ENCODE results near the gene AP4S1. TPM values are rescaled to one million over a fixed set of nuclear protein-coding genes. Genes with fewer than 3 reads are reported as not detected.

Gene AP4S1
- total and polyA plus RNA-seq, 2 of the 8 experiments (the other 6 are each of a cell fraction or from before 2014, with no cell fraction given) = 2.8 to 9.9 TPM

- Histone ChIP-seq H4K91ac (replicated peaks; ENCODE audit: insufficient read length, low read length) (no peak overlapping the region), H3K14ac (ENCODE audit: insufficient read length) (no peak overlapping the region), H2BK5ac (ENCODE audit: low read depth, low read length) (no peak overlapping the region), H2BK12ac (ENCODE audit: low read depth, low read length) (no peak overlapping the region), H3K4me1 (replicated peaks in 1 of 4; ENCODE audit: control insufficient read depth in 3 of 4, insufficient read depth in 4 of 4, low read length in 3 of 4) (peaks cover 2 to 11% (median 3%) of the 10 kb centered on the region in 4 experiments; a peak in 6 of 7 replicates), H4K5ac (ENCODE audit: insufficient read length, low read depth, low read length) (no peak overlapping the region), H3K36me3 (ENCODE audit: control insufficient read depth in 2 of 4, insufficient read depth in 4 of 4, low read length in 3 of 4) (no peaks in the 10 kb centered on the region), H2AK5ac (ENCODE audit: low read depth, low read length) (no peak overlapping the region), H3K9me3 (ENCODE audit: insufficient read depth in 2 of 2, low read depth in 1 of 2, low read length in 1 of 2) (no peaks in the 10 kb centered on the region), H3K18ac (ENCODE audit: extremely low read depth, low read length) (no peak overlapping the region), H3K79me1 (ENCODE audit: low read depth, low read length) (peaks cover 4% of the 10 kb centered on the region; the same call in 1 of the 2 replicates), H3K27me3 (replicated peaks in 1 of 4; ENCODE audit: control insufficient read depth in 3 of 4, extremely low read depth in 1 of 4, insufficient read depth in 3 of 4, low read length in 3 of 4) (no peaks in the 10 kb centered on the region), H3K9ac (replicated peaks in 1 of 4; ENCODE audit: extremely low read depth in 1 of 4, low read depth in 3 of 4, low read length in 3 of 4) (no peak overlapping the region), H3K56ac (replicated peaks; ENCODE audit: insufficient read length, low read depth, low read length) (no peak overlapping the region), H4K20me1 (replicated peaks in 1 of 2; ENCODE audit: control insufficient read depth in 1 of 2, insufficient read depth in 2 of 2, low read length in 2 of 2) (peaks cover 9 to 15% of the 10 kb centered on the region in 2 experiments), H3K79me2 (ENCODE audit: control insufficient read depth in 1 of 2, insufficient read depth in 2 of 2, low read length in 2 of 2) (peaks cover 3 to 96% of the 10 kb centered on the region in 2 experiments), H2BK120ac (replicated peaks; ENCODE audit: low read depth, low read length) (no peak overlapping the region), H3K23me2 (ENCODE audit: low read depth, low read length) (no peaks in the 10 kb centered on the region), H3K4me2 (ENCODE audit: insufficient read depth in 1 of 2, low read depth in 2 of 2, low read length in 2 of 2) (no peak overlapping the region), H3K23ac (ENCODE audit: insufficient read length) (no peak overlapping the region), H2BK20ac (ENCODE audit: low read length) (no peak overlapping the region), H3K4me3 (ENCODE audit: extremely low read depth in 1 of 4, insufficient read depth in 2 of 4, low read depth in 3 of 4, low read length in 4 of 4) (no peak overlapping the region), H3K27ac (ENCODE audit: low read depth, low read length) (no peak overlapping the region), H2BK15ac (ENCODE audit: low read length) (no peak overlapping the region), H2AFZ (ENCODE audit: low read length) (no peak overlapping the region), H4K8ac (ENCODE audit: extremely low read depth, insufficient read depth, low read length) (no peak overlapping the region), H3K4ac (replicated peaks; ENCODE audit: insufficient read length, low read depth, low read length) (no peak overlapping the region)
- FAIRE-seq = no peak
- ChIA-PET CTCF (ENCODE audit: partially characterized antibody) (interaction anchor here (1.0 kb wide), 1 partner anchor 11 kb away, joined by 6 read pairs; no protein-coding TSS in a partner anchor), POLR2A (ENCODE audit: partially characterized antibody) (no interaction called here)
- no peak for DNase-seq (ENCODE audit: low read depth in 1 of 2, low spot score in 2 of 2)
- WGBS, 2 experiments (ENCODE audit: extremely low coverage in 1 of 2, insufficient coverage in 1 of 2, insufficient read length in 1 of 2, insufficient replicate concordance in 2 of 2, low coverage in 1 of 2, low lambda C conversion rate in 2 of 2, missing lambda C conversion rate in 1 of 2) = 80 to 92% methylated on average over 2 of the region's 2 CpGs
- no peak for TF ChIP-seq POLR2AphosphoS5 (IDR thresholded peaks at IDR 0.05; ENCODE audit: low read depth, low read length)
- TF ChIP-seq NANOG (IDR thresholded peaks at IDR 0.05; ENCODE audit: insufficient read depth, low read depth, low read length, poor library complexity, severe bottlenecking) = no peak
- no peak for TF ChIP-seq SP4 (IDR thresholded peaks at IDR 0.05; ENCODE audit: low read length)
- TF ChIP-seq USF2 (IDR thresholded peaks at IDR 0.05; ENCODE audit: low read length) = no peak
- TF ChIP-seq CEBPB (IDR thresholded peaks at IDR 0.05; ENCODE audit: low read depth, low read length) = no peak
- no peak for TF ChIP-seq BACH1 (IDR thresholded peaks at IDR 0.05; ENCODE audit: low read length)
- no peak for TF ChIP-seq CTCF (IDR thresholded peaks at IDR 0.05; ENCODE audit: control extremely low read depth in 1 of 3, insufficient read depth in 1 of 3, low read depth in 1 of 3, low read length in 3 of 3)
- TF ChIP-seq MAFK (IDR thresholded peaks at IDR 0.05; ENCODE audit: low read depth, low read length) = no peak
- TF ChIP-seq, protein P1, sequence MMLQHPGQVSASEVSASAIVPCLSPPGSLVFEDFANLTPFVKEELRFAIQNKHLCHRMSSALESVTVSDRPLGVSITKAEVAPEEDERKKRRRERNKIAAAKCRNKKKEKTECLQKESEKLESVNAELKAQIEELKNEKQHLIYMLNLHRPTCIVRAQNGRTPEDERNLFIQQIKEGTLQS (IDR thresholded peaks at IDR 0.05; ENCODE audit: insufficient read depth, low read depth, low read length) = no peak
- no peak for TF ChIP-seq SP1 (IDR thresholded peaks at IDR 0.05; ENCODE audit: low read depth, low read length)
- TF ChIP-seq GABPA (IDR thresholded peaks at IDR 0.05; ENCODE audit: borderline replicate concordance, insufficient read depth, low read length) = no peak
Observed at GRCh38 chr14:30991408-30991807, 34.0 kb upstream of the AP4S1 start.
